GM21360 (cell line): ENCODE results near the gene INHBB.
"Not testable (repeated sequence)": the region's sequence is repeated elsewhere in the genome, so short reads cannot be mapped to it uniquely, and the experiment has no call there.

Source experiments
- ATAC-seq: cut with Tn5 transposase; IDR thresholded peaks from one replicate; pipeline ENCODE4 v1.9.1; 2021; ENCODE audit warnings: mild to moderate bottlenecking, moderate library complexity; ENCODE audit not compliant: unreplicated experiment

INHBB gene

DNA sequence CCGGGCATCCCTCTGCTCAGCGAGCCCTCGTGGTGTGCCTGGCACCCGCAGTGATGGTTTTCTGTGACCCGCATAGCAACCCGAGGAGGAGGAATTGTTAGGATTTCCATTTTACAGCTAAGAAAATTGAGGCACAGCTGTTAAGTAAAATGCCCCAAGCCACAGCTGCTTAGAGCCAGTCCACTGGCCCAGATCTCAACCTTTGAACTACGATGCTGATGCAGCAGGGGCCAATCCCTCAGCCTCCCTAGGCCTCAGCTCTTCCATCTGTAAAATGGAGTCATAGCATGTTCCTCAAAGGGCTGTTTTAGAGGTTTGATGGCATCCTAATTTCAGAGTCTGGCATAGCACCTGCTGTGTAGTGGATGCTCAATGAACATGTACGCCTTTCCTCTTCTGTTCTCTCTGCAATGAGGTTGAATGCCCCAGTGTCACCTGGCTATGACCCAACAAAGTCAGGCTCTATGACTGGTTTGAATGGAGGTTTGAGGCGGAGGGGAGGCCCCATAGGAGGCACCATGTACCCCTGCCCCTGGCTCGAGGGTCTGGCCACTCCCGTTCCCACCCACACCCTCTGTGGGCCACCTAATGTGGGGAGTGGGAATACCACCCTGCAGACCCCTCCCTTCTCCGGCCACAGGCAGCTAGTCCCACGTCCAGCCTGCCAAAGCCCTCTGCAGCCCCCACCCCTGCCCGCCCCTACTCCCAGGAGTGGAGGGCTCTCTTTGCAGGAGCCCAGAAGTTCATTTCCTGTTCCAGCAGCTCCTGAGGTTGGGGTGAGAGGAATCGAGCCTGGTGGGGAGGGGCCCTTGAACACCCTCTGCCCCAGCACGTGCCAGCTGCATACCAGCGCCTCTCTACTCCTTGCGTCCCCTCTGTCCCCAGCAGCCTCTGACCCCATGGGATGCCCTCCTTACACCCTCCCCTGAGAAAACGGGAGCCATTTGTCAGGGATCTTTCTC lies 31.0 kb downstream of the INHBB start:
- ATAC-seq = no peak

DNA sequence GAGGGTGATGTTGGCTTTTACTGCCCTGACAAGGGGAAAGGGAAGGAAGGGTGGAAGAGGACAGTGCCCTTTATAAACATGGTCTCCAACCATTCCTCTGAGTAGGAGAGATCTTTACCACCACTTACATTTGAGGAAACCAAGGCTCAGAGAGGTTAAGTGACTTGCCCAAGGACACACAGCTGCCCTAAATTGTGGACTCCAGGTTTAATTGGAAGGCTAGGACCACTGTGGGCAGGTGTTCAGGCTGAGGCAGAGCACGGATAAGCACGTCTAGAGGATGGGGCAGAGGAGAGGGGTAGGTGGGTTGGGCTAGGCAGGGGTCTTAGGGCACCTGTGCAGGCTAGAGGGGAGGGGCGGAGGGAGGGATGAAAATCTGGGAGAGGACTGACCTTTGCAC lies 32.7 kb downstream of the INHBB start:
- no peak for ATAC-seq

DNA sequence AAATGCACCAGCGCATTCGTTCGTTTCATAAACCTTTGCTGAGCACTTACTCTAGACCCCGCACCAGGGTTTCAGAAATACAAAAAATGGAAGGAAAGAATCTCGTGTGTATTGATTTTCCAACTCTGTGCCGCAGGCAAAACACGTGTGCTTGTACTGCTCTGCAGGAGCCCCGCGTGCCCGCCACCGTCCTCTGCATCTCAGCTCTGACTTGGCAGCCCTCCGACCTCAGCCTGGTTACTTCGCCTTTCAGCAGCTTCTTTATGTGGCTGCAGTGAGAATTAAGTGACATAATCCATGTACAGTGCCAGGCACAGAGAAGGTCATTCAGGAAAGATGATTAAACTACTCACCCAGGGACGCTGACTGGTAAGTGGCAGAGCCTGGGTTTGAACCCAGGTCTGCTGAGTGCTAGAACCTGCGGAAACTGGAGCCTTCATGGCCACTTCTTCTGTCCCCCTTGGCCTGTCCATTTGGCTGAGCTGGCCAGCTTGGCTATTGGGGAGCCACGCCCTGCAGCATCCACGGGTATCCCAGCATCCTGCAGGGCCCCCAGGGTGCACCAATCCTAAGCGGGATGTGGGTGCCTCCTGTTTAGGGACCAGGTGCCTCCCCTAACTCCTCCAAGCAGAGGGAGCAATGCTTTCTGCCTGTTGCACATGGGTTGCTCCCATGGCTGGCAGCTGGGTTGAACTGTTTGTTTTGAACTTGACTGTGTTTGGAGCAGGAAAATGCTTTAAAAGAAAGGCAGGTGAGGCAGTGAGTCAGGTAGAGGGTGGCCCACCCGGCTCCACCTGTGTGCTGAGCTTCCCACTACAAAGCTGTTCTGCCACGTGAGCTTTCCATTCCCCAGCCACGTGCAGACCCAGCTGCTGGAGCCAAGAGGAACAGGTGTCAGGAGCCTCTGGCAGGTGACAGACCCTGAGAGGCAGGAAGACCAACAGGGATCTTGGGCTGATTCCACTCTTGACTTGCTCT lies 34.3 kb downstream of the INHBB start:
- no peak for ATAC-seq

DNA sequence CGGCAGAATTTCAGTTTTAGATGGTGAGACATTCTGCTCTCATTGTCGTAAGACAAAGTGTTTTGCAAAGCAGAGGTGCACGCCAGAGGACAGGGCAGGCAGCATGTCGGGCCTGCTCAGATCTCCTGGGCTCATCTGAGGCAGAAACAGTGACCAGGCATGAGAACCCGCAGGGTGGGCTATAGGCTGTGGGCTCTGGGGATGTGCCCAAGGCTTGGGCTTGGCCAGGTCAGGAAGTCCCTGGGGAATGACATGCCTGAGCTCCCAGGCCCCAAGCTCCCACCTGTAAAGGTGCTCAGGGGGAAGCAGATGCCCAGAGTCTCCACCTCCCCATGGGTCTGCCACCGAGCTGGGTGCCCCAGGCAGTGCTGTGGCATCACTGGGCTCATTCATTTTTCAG lies 35.3 kb downstream of the INHBB start:
- ATAC-seq = no peak

DNA sequence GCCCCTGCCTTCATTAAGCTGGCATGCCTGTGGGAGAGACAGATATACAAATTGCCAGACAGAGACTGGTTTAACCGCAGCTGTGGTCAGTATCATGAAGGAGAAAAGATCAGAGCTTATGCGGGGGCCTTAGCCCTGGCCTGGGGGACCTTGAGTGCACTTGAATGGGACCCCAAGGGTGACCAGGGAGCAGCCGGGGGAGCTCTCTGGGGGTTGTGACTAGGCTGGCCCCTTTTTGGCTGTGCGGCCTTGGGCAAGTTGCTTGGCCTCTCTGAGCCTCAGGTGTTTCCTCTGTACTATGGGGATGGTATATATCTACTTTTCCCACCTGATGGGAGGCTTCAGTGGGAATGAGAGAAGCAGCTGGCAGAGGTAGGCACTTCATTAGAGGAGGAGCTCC lies 35.7 kb downstream of the INHBB start:
- ATAC-seq = no peak

DNA sequence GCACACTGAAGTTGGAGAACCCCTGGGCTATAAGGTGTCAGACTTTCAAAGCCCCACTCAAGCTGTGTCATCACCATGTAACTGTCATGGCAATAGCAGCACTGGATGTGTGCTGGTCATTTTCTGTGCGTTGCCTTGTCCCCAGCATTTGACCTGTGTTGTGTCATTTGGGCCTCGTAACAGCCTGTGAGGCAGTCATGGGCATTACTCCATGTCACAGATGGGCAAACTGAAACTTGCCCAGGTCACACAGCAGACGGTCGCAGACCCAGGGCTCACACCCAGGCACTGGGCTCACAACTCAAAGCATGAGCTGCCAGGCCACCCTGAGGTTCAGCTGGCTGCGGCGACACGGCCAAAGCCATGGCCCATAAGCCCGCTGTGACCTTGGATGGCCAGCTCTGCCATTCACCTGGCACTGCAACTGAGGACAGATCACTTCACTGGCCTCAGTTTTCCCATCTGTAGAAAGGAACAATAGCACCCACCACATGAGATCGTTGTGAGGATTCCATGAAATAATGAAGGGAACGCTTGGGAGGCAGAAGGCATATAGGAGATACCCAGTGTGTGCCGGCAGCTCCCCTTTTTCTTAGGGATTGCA lies 36.7 kb downstream of the INHBB start:
- ATAC-seq = no peak

DNA sequence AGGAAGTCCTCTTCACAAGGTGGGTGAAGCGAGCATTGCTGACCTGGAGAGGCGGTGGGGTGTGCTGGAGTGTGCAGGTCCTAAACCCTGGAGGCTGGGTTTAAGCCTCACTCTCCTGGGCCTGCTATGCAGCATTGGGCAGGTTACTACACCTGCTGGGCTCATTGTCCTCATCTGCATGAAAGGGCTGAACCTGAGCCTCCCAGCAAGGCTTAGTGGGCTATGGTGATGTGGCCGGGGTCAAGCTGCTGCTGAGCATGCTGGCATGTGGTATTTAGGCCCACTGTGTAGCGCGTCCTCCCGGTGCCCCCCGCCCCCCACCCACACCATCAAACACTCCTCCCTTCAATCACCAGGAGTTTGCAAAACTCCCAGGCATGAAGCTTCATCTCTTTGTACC lies 37.3 kb downstream of the INHBB start:
- no peak for ATAC-seq

DNA sequence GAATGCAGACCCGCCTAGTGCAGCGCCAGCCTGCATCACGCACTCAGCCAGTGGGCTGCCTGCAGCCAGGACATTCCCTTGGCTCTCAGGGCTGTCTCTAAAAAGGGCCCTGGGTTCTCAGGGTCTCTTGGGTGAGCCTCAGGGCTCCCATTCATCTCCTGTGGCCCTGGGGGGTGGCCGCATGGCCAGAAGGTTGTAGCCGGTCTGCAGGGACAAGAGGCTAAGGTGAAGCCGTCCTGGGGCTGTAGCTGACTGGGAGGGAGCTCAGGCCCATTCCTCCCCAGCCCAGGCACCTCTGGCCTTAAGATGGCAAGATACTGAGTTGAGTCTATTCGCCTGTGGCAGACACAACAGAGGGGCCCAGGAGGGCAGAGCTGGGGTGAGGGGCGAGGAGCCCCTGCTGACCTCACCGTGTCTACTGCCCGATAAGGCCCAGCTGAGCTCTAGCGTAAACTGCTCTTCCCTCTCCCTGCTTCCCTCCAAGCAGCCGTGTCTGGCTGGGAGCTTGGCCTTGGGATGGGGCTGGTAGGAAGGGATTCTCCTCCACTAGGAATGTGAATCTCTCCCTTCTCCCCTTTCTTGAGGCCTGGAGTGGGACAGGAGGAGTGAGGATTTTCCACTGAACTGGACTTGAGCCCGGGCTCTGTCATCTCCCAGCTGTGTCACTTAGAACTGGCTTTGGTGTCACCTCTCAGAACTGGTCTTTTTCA lies 37.9 kb downstream of the INHBB start:
- no peak for ATAC-seq

DNA sequence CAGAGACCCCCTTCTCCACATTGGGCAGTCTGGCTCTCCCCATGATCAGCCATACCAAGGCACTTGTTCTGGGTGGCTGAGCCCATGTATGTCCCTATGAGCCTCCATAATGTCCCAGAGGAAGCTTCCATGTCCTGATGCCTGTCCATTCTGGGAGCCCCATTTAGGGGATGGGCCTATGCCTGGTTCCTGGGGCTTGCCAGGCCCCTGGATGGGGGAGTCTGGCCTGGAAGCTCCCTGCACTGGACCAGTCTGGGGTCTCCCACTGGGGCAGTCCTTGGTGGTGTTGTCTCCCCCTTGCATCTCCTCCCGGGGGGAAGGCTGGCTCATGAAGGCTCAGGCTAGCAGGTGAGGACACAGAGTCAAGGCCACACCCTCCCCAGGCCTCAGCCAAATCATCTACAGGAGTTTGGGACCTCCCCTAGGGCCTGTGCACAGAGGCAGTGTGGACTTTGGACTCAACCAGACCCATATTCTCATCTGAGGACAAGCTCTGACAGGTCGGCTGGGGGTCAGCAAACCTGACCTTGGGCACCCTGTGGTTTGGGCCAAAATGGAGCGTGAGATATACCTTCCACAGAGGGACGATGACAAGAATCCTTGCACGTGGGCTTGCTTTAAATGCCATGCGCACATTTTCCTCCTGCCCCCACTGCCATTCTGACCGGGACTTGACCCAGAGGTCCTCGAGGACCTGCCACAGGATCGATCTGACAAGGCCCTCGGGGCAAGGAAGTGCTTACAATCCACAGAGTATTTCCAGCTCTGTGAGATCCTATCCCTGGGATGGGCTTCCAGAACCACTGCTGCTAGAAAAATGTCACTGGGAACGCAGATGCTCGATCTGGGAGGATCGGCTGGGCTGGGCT lies 38.8 kb downstream of the INHBB start:
- no peak for ATAC-seq

DNA sequence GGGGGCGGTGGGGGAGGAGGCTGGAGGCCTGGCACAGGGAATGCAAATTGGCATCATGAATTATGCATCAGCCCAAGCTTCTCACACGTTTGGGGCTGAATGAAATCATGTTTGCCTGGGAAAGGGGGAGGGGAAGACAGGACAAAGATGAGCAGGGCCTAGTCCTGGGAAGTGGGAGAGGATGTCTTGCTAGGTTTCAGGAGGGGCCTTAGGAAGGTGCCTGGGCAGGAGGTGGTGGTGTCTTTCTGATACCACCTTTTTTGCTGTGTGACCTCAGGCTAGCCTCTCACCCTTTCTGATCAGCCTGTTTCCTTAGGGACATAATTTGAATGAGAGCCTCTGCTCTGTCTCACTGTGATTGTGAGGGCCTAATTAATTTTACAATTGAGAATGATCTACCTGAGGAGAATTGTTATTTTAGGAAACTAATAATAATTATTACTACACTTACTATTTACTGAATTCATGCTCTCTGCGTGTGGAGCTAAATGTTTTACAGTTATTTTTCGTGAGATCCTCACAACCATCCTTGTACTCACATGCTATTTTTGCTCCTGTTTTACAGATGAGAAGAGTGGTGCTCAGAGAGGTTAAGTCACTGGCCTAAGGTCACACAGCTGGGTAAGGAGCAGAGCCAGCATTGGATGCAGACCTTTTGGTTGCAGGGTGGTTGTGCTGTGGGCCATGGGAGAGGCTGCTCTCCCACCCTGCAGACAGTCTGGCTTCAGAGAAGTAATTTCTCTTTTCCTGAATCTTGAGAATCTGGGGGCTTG lies 39.6 kb downstream of the INHBB start:
- ATAC-seq = no peak

DNA sequence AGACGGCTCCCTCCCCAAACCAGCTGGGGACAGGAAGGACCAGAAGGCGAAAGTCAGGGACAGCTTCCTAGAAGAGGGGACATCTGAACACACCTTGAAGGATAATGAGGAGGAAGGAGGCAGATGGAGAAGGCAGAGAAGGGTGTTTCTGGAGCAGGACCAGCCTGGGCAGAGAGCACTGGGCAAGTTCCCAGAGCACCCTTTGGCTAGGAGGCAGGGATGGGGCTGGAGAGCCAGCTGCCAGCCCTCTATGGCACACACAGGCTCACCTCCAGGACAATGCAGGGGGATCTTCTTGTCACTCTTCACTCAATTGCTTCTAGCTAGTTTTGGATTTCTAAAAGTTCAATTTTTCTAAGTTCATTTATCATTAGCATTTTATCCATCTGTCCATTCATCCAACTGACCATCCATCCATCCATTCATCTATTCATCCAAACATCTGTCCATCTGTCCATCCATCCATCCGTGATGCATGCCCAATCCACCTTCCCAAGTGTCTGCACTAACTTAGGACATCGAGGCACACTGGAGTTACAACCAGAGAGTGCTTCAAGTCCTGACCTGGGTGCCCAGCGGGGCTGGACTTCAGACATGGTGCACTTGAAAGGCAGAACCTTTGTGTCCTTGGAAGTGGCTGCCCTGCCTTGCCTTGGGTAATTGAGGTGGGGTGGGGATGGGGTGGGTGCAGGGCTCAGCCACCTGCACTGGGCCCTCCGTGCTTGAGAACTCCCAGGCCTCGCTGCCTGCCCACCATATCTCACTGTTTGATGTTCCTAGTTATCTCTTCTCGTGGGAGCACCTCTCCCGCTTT lies 42.5 kb downstream of the INHBB start:
- ATAC-seq = no peak

DNA sequence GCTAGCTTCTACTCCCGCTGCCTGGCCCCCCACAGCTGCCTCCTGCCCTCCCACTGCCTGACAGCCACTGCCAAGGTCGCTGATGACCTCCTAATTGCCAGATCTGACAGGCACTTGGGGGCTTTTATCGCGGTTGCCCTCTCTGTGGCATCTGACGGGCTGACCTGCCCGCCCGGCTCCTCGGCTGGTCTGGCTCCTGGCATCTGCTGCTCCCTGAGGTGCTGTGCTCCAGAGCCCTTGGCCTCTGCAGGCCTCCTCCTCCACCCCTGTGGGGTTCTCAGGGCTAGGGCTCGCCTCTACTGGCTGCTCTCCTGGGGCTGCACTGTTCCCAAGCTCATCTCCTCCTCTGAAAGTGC lies 43.1 kb downstream of the INHBB start:
- no peak for ATAC-seq

DNA sequence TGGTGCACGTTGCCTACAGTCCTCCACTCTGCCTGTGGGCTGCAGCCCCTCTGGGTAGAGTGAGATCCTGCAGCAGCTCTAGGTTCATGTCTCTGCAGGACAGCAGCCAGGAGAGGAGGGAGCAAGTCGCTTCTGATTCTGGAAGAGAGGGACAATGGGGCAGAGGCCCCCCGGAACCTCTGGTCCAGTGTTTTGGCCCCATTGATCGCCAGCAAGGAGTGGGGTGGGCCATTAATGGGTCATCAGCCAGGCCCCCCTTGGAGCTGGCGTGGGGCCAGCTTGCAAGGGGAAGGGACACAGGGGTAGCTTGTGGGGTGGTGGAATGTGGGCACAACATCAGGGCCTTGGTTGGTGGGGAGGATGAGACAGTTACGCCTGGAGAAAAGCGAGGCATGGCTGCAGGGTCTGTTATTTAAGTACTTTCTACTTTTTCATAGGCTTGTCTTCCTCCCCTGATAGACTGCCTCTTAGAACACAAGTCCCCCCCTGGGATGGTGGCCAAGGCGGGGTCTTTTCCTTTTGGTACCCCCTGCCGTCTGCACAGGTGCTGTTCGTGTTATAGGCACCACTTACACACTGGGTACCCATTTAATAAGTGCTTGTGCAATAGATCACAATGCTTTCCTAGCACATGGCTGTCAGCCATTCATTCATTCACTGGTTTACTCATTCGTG lies 44.6 kb downstream of the INHBB start:
- ATAC-seq = no peak

DNA sequence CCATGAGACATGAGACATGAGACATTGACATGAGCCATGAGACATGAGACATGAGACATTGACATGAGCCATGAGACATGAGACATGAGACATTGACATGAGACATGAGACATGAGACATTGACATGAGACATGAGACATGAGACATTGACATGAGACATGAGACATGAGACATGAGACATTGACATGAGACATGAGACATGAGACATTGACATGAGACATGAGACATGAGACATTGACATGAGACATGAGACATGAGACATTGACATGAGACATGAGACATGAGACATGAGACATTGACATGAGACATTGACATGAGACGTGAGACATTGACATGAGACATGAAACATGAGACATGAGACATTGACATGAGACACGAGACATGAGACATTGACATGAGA lies 45.4 kb downstream of the INHBB start:
- ATAC-seq = not testable (repeated sequence)

DNA sequence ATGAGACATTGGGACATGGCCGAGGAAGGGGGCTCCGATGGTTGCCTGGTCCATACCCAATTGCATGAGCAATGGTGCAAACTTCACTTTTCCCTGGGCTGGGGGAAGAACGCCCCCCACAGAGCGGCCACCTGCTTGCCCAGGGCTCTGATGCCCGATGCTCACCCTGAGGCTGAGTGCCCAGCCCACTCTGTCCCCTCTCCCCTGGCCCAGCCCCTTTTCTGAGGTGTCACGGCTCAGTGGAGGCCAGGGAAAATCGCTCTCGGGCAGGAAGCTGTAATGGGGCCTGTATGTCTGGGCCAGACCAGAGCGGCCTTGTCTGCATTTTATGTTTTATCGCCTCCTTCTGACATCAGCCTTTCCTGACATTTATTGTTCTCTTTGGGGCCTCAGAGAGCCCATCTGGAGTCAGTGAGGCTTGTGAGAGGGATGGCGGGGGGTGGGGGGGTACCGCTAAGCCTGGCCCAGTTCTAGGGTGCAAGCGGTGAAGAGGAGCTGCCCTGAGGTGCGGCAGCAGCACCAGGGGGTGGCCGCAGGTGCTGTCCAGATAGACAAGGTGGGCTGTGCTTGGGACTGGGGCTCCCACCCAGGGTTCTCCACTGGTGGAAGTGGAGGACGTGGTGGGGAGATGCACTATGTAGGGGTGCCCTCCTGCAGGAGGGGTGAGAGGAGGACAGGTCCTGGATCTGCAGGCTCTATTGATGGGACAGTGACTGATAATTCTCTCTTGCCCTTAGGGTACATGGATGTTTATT lies 46.2 kb downstream of the INHBB start:
- ATAC-seq = no peak

DNA sequence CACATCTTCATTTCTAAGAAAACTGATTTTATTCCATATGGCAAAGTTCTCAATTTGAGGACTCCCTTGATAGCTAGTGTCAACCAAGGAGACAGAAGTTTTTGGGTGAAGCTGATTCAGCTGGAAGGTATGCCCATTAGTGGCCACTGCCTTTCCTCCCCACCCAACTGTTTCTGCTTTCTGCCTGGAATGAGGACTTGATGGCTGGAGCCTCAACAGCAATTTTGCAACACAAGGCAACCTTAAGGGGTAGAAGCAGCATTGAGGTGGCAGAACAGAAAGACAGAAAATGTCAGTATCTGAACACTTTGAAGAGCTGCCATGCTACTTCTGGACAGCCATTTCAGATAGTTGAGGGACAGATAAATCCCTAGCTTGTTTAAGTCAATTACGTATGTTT lies 47.0 kb downstream of the INHBB start:
- ATAC-seq = no peak

DNA sequence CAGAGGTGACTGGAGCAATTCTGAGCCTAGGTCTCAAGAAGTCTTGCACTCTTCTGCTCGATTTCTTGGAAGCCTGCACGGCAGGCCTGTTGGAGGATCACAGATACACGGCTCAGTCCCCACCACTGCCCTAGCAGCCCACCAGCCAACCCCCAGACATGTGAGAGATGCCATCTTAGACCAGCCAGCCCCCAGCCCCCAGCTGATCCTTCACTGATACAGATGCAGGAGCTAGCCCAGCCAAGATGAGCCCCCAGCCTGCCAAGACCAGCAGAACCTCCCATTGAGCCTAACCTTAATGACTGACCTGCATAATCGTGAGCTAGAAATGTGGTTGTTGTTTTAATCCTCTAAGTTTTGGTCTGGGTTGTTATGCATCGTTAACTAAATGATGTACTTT lies 47.5 kb downstream of the INHBB start:
- no peak for ATAC-seq
